NT2/D1 (cell line): ENCODE data around the gene ETNK1.

ENCODE experiments used
- DNase-seq: peaks from one replicate; pipeline ENCODE4 v3.0.0-alpha.2; 2011; ENCODE audit warnings: low read depth, low spot score
- H3K27me3 ChIP-seq: 2 replicates; pipeline ENCODE4 v1.6.0; 2011; ENCODE audit warnings: mild to moderate bottlenecking; ENCODE audit not compliant: insufficient read length, insufficient read depth
- H3K36me3 ChIP-seq: 2 replicates; pipeline ENCODE4 v1.6.1; 2011; ENCODE audit warnings: mild to moderate bottlenecking, low read length, mixed read lengths; ENCODE audit not compliant: insufficient read depth, insufficient read length
- H3K4me1 ChIP-seq: 2 replicates; pipeline ENCODE4 v1.5.1; 2011; ENCODE audit not compliant: insufficient read depth, insufficient read length
- H3K4me3 ChIP-seq: 2 replicates; pipeline ENCODE4 v1.5.1; 2011; ENCODE audit warnings: low read depth; ENCODE audit not compliant: insufficient read length
- H3K9ac ChIP-seq: 2 replicates; pipeline ENCODE4 v1.6.0; 2011; ENCODE audit warnings: low read depth; ENCODE audit not compliant: insufficient read length
- H3K9me3 ChIP-seq: 2 replicates; pipeline ENCODE4 v1.5.1; 2011; ENCODE audit warnings: mild to moderate bottlenecking, low read length; ENCODE audit not compliant: insufficient read depth
- SUZ12 ChIP-seq: IDR thresholded peaks from 2 replicates; pipeline ENCODE4 v1.6.1; 2011; ENCODE audit not compliant: insufficient read length, insufficient read depth; ENCODE audit errors: extremely low read depth
- YY1 ChIP-seq: IDR thresholded peaks from 2 replicates; pipeline ENCODE4 v1.6.1; 2011; ENCODE audit not compliant: insufficient read length, insufficient read depth
- ZNF274 ChIP-seq: IDR thresholded peaks from 2 replicates; pipeline ENCODE4 v1.6.1; 2011; ENCODE audit warnings: mild to moderate bottlenecking, low read depth, low read length

ETNK1 gene

DNA sequence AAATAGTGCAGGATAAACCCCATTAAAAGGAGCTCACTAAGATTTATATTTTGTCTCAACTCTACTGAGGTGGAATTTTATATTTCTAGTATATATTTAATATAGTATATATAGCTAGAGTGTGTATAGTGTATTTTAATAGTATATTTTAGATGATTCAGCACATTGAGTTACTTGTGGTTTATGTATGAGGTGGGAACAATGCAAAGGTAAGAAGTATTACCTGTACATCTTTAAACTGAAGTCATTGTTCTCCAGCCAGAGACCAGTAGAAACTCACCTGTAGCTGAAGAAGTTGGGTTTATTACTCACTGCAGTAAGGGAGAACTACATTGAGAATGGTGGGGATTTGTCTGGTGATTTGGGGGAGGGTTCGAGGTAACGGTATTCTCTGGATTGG lies 15.9 kb downstream of the ETNK1 start:
- H3K9me3 ChIP-seq, result no peaks in the 10 kb centered on the region
- H3K4me3 ChIP-seq, result no peak overlapping the region
- H3K27me3 ChIP-seq, result no peaks in the 10 kb centered on the region
- peaks cover 33% of the 10 kb centered on the region for H3K36me3 ChIP-seq
- DNase-seq, result no peak
- TF ChIP-seq YY1 (no peak), ZNF274 (no peak), SUZ12 (no peak)
- H3K9ac ChIP-seq, result no peak overlapping the region
- no peaks in the 10 kb centered on the region for H3K4me1 ChIP-seq

DNA sequence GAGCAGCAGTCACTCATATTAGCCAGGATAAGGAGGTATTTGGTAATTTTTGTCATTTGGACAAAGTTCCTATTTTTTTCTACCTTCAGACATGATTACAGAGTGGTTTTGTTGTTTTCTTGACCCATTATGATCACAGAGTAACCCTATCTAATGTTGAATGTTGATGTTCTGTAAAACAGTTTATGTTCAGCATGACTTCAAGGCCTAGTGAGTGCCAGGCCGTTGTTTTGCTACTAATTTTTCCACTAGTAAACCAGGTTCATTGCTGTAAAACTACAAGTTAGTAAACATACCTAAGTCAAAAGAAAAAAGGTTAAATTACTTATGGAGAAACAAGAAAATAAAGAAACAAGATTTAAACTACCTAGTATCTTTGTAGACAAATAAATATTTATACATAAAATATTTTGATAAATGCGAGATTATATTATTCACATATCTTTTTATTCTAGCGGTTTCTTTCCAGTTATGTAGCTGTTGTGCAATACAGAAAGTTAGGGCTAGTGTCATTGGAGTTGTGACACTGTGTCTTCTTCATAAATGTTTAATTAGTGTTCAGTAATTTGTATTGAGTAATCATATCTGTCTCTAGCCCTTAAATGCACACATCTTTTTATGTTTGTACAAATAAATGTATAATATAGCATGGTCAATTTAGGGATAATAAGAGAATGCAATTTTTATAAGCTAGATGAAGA lies 16.5 kb downstream of the ETNK1 start:
- H3K4me1 ChIP-seq, result no peaks in the 10 kb centered on the region
- H3K9ac ChIP-seq, result no peak overlapping the region
- TF ChIP-seq ZNF274, result no peak
- no peak for TF ChIP-seq YY1
- no peak for TF ChIP-seq SUZ12
- no peaks in the 10 kb centered on the region for H3K9me3 ChIP-seq
- DNase-seq, result no peak
- H3K4me3 ChIP-seq, result no peak overlapping the region
- H3K36me3 ChIP-seq, result peaks cover 34% of the 10 kb centered on the region
- H3K27me3 ChIP-seq, result no peaks in the 10 kb centered on the region

DNA sequence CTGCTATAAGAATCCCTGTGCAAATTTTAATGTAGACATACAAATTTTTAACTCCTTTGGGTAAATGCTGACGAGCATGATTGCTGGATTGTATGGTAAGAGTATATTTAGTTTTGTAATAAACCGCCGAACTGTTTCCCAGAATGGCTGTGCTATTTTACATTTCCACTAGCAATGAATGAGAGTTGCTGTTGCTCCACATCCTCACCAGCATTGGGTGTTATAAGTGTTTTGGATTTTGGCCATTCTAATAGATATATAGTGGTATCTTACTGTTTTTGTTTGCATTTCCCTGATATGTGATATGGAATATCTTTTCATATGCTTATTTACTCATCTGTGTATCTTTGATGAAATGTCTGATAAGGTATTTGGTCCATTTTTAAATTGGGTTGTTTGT lies 23.7 kb downstream of the ETNK1 start:
- H3K4me3 ChIP-seq, result no peak overlapping the region
- H3K27me3 ChIP-seq, result no peaks in the 10 kb centered on the region
- no peak for TF ChIP-seq YY1
- H3K4me1 ChIP-seq, result no peaks in the 10 kb centered on the region
- DNase-seq, result no peak
- no peaks in the 10 kb centered on the region for H3K9me3 ChIP-seq
- H3K9ac ChIP-seq, result no peak overlapping the region
- peaks cover 46% of the 10 kb centered on the region for H3K36me3 ChIP-seq

DNA sequence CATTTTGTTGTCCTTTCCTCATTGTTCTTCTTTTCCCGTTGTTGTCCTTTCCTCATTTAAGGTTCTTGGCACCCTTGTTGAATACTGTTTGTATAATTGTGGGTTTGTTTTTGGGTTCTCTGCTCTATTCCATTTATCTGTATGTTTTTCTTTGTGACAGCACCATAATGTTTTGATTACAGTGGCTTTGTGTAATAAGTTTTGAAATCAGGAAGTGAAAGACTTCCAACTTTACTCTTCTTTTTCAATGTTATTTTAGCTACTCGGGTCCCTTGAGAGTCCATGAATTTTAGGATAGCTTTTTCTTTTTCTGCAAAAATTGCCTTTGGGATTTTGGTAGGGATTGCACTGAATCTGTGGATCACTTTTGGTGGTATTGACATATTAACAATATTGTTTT lies 28.1 kb downstream of the ETNK1 start:
- no peaks in the 10 kb centered on the region for H3K4me1 ChIP-seq
- H3K9ac ChIP-seq, result no peak overlapping the region
- TF ChIP-seq ZNF274 (no peak), YY1 (no peak), SUZ12 (no peak)
- no peaks in the 10 kb centered on the region for H3K27me3 ChIP-seq
- H3K9me3 ChIP-seq, result no peaks in the 10 kb centered on the region
- peaks cover 23% of the 10 kb centered on the region for H3K36me3 ChIP-seq
- no peak overlapping the region for H3K4me3 ChIP-seq
- DNase-seq, result no peak

DNA sequence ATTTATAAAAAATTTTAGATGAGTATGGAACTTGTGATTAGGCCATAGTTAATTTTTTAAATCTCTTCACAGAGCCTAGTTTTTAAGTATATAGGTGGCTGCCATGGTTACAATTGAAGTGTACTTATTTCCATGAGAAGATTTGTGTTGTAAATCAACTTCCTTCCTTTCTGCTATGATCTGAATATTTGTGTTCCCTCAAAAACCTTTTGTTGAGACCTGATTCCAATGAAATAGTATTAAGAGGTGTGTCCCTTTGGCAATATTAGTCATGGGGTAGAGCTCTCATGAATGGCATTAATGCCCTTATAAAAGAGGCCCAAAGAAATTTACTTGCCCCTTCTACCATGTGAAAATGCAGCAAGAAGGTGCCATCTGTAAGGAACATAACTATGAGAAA lies 28.8 kb downstream of the ETNK1 start:
- TF ChIP-seq ZNF274 (no peak), YY1 (no peak), SUZ12 (no peak)
- Histone ChIP-seq H3K4me3 (no peak overlapping the region), H3K4me1 (no peaks in the 10 kb centered on the region), H3K36me3 (peaks cover 29% of the 10 kb centered on the region), H3K9me3 (no peaks in the 10 kb centered on the region), H3K27me3 (no peaks in the 10 kb centered on the region), H3K9ac (no peak overlapping the region)
- DNase-seq, result no peak

DNA sequence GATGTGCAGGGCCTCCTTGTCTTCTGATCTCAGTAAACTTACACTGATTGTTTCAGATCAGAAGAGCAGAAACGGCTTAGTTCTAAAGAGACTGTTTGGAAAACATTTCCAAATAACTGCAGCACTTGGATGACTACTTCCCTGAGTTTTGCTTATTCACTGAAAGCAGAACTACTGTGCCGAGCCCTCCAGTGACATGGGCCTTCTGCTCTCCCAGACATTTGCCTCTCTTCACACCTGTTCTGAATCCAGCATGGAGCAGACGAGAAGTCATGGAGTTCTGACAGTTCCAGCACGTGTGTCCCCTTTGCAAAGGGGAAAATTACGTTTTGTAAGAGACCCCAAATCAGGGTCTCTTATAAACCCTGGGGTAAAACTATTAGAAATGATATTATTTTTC lies 31.4 kb downstream of the ETNK1 start:
- H3K4me3 ChIP-seq, result no peak overlapping the region
- no peak for TF ChIP-seq SUZ12
- TF ChIP-seq YY1, result no peak
- TF ChIP-seq ZNF274, result no peak
- peaks cover 42% of the 10 kb centered on the region for H3K36me3 ChIP-seq
- H3K9ac ChIP-seq, result no peak overlapping the region
- H3K27me3 ChIP-seq, result no peaks in the 10 kb centered on the region
- no peaks in the 10 kb centered on the region for H3K9me3 ChIP-seq
- DNase-seq, result no peak
- H3K4me1 ChIP-seq, result no peaks in the 10 kb centered on the region

DNA sequence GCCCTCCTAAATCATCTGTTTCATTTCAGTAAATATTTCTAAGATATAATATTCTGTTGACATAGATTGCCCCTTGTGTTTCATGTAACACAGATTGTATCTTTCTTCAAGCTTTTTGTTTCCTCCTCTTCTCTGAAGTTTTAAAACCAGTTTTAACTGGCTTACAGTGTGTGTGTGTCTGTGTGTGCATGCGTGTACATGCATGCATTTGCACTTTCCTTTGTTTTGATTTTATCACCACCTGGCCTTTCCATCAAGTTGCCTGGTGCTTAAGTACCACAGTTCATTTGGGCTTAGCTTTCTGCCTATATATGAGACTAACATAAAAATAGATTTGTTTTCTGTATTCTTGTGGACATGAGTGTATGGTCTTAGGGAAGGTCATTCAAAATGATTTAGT lies 31.9 kb downstream of the ETNK1 start:
- DNase-seq, result no peak
- no peaks in the 10 kb centered on the region for H3K4me1 ChIP-seq
- H3K9ac ChIP-seq, result no peak overlapping the region
- TF ChIP-seq SUZ12 (no peak), YY1 (no peak), ZNF274 (no peak)
- no peaks in the 10 kb centered on the region for H3K27me3 ChIP-seq
- no peak overlapping the region for H3K4me3 ChIP-seq
- no peaks in the 10 kb centered on the region for H3K9me3 ChIP-seq
- peaks cover 44% of the 10 kb centered on the region for H3K36me3 ChIP-seq
